Stromal cell of bone marrow (primary cell): Measurements from ENCODE around the gene CYP4B1.

Source experiments
- DNase-seq: peaks from one replicate; pipeline ENCODE4 v3.0.0-alpha.2; 2012; ENCODE audit warnings: low read depth

The CYP4B1 gene

DNA sequence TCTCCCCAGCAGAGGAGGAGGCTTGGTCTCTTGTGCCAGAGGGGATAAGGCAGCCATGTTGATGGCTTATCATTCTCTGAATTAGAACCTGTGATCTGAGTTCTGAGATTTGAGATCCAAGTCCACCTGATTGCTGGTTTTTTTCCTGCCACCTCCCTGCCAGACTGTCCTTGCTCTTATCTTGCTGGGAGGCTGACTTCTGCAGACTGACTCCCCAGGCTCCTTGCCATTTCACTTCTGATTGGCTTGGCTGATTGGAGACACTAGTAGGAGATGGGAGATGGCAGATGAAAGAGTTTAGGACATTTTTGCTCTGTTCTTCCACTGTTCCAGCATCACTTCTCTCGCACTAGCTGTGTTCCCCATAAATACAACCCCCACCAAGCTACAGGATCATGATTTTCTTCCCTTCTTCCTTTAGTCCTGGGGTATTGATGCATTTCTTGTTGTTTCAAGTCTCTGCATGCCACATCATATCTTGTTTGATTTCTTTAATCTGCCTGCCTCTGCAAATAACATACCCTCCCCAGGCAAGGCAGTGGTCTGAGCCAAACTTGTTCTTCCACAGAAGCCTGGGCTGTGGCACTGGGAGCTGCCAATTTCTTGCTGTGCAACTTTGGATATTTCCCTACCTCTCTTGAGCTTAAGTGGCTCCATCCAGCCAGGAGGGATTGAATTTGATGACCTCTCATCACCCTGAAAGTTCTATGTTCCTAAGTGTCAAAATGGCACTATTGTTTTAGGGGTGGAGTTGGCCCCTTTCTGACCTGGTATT, 963 bp upstream of the CYP4B1 start:
- DNase-seq = no peak

DNA sequence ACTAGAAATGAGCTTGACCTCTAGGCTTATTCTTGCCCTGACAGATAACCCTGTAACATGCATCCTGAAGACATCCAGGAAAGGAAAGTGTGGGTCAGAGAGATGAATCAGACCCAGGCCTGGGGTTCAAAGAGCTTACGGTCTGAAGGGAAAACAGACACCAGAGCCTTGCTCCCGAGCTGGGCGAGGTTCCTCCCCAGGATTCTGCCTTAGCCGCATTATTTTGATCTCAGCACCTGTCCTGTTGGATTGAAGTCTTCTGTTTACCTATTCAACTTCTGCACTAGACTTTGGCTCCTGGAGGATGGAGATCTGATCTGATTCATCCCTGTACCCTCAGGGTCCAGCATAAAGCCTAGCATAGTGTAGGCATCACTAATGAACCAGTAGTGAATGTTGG, 1.9 kb downstream of the CYP4B1 start:
- DNase-seq = no peak

DNA sequence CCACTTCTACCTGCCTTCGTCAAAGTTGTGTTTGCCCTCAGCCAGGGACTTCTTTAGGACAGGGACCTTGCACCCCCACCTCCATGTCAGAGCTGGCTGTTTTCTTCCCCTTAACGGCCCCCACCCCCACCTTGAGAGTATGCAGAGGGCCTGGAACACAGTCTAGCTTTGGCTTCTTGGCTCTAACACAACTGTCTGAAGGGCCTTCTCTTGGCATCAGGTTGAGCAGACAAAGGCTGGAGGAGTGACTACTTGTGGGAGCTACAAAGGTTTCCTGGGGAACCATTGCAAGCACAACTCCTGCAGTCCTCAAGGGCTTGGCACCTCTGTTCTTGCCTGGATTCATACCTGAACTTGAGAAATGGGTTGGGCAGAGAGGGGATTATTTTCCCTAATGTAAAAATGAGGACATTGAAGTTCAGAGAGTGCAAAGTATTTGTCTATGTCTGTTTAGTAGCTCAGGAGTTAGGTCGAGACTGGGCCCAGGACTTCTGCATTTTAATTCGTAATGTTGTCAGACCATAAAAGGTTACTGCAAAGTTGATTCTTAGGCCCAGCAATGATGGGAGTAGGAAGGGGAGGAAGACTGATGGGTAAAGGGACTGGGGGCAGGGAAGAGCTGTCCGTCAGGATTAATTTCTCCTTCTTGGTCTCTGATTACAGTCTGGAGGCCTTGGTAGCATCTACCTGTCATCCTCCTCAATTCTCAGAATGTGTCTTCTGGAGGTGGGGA, 2.6 kb downstream of the CYP4B1 start:
- no peak for DNase-seq

- DNase-seq = no peak
These were observed 3.2 kb downstream of the CYP4B1 start for GRCh38 chr1:46802081-46802480.

DNA sequence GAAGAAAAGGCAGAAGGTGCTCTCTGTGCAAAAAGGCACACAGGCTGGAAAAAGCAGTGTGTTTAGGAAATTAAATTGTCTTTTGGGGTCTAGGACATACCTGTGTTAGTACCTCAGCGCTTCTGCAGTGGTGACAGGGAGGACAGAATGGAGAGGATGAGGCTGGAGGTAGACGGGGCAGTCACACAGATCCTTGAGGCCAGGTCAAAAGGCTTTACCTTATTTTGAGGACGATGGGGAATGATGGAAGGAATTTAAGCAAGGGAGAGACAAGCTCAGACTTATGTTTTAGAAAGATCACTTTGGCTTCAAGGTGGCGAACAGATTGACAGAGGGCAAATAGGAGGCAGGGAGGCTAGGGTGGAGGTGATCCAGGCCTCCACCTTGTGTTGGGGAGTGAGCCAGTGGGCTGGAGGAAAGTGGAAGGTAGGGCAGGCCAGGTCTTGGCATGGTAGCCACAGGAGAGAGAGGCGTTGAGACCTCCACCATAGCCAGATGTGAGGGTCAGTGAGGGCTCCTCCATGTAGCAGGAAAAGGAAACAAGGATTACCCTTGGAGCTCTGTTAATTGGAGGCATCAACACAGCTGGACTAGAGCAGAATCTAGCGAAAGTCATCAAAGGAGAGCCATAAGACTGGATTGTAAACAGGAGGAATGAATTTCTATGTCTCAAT, 4.2 kb downstream of the CYP4B1 start:
- DNase-seq = no peak

GRCh38 chr1:46804027-46804889, 5.4 kb downstream of the CYP4B1 start:
- no peak for DNase-seq

GRCh38 chr1:46804926-46805325, 6.1 kb downstream of the CYP4B1 start:
- DNase-seq = no peak

- no peak for DNase-seq
These were observed 6.9 kb downstream of the CYP4B1 start for GRCh38 chr1:46805755-46806154.

GRCh38 chr1:46806196-46807020, 7.6 kb downstream of the CYP4B1 start:
- DNase-seq = no peak

DNA sequence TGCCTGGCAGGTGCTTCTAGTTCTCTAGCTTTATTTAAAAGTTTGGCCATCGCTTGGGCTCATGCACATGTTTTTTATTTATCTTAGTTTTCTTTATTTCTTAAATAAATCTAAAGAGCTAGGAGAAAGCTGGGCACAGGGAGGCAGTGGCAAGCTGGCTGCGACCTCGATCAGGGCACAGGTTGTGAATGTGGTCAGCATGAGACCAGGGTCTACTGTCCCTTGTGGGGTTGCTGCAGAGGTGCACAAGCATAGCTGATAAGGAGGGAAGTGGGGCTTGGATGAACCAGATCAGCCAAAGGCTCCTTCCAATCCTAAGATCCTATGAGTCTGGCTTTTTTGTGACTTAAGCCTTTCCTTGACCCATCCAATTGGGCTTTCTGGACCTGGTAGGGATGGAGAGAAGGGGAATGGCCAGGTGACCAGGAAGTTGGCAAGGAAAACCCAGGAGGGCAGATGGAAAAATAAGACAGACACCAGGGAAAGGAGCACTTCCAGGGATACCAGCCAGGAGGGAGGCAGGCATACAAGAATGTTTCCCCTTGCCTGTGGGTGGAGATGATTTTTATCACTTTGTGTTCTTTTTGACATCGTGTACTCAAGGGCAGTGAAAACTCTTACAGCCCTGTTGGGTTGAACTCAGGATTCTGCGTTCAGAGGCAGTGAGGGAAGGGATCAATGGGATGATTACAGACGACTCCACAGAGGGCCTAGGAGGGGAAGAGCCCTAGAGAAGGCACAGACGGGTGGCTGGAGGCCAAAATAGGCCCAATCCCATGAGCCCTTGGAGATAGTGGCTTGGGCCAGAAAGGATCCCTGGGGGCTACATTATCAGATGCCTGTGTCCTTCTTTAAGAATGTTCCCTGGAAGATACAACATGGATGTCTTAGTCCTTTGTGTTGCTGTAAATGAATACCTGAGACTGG, 8.5 kb downstream of the CYP4B1 start:
- no peak for DNase-seq

- DNase-seq = no peak
These were observed 10.2 kb downstream of the CYP4B1 start for GRCh38 chr1:46809071-46809470.

- no peak for DNase-seq
These were observed 11.1 kb downstream of the CYP4B1 start for GRCh38 chr1:46809904-46810303.

DNA sequence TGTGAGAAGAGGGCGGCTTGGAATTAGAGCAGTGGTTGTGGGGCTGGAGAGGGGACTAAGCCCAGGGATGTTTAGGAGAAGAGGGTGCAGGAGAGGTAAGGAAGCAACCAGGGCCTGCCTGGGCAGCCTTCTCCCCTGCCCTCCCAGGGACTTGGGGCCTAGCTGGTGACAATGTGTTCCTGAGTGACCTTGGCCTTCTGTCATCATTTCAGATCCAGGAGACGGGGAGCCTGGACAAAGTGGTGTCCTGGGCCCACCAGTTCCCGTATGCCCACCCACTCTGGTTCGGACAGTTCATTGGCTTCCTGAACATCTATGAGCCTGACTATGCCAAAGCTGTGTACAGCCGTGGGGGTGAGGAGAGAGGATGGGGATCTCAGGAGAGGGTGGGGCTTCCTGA, 11.8 kb downstream of the CYP4B1 start:
- DNase-seq = no peak

GRCh38 chr1:46811053-46811452, 12.2 kb downstream of the CYP4B1 start:
- DNase-seq = no peak

DNA sequence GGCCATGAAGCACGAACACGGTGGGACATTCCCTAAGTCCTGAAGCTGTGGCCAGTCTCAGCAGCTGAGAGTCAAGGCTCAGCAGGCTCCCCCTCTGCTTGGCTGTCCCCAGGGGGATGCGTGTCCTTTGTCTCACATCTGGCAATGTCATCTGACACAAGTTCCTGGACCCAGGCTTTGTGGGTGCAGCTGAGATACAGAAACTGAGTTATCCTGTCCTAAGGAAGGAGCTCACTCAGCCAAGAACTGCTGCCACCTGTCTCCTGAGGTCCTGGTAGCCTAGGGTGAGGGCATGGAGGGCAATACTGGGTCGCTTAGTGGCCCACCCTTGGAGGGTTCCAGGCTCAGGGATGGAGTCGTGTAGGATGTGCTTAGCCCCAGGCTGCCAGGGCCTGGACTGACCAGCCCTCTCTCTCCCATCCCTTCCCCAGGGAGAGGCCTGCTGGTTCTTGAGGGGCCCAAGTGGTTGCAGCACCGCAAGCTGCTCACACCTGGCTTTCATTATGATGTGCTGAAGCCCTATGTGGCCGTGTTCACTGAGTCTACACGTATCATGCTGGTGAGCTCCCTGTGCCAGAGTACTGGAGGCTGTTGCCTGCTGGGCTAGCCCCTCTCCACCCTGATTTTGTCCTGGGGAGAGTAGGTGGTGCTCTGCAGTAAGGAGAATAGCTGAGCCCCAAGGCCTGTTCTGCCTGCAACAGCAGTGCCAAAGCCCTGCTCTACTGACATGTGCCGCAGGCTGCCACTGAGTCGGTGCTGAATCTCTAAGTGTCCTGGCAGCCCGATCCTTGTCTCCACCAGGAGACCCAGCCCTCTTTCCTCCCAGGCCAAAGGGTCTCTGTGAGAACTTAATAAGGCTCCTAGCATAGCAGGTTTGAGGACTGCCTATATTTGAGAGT, 13.5 kb downstream of the CYP4B1 start:
- no peak for DNase-seq

- DNase-seq = no peak
These were observed 14.4 kb downstream of the CYP4B1 start for GRCh38 chr1:46812996-46813857.

- no peak for DNase-seq
These were observed 15.1 kb downstream of the CYP4B1 start for GRCh38 chr1:46813858-46814396.

- no peak for DNase-seq
These were observed 16.3 kb downstream of the CYP4B1 start for GRCh38 chr1:46815133-46815532.
